Muscle layer of colon (tissue), 2 donors: ENCODE measurements around the gene KCNJ14.

Experiments
- H3K27ac ChIP-seq: one replicate; pipeline ENCODE4 v1.7.0; 2013; ENCODE audit warnings: low read depth, mild to moderate bottlenecking, low read length, moderate library complexity
- H3K27me3 ChIP-seq, 2 donors: one replicate each; pipeline ENCODE4 v1.7.0; 2013; ENCODE audit warnings: low read length in 2 of 2, mild to moderate bottlenecking in 2 of 2; ENCODE audit not compliant: insufficient read depth in 2 of 2, control insufficient read depth in 1 of 2
- H3K36me3 ChIP-seq: one replicate; pipeline ENCODE4 v1.7.0; 2013; ENCODE audit warnings: mild to moderate bottlenecking, low read length; ENCODE audit not compliant: insufficient read depth
- H3K4me1 ChIP-seq: one replicate; pipeline ENCODE4 v1.7.0; 2013; ENCODE audit warnings: mild to moderate bottlenecking, low read length; ENCODE audit not compliant: insufficient read depth
- H3K4me3 ChIP-seq, 2 donors: one replicate each; pipeline ENCODE4 v1.7.0; 2013; ENCODE audit warnings: low read length in 2 of 2, low read depth in 1 of 2, mild to moderate bottlenecking in 1 of 2, moderate library complexity in 1 of 2
- H3K9ac ChIP-seq: one replicate; pipeline ENCODE4 v1.7.0; 2013; ENCODE audit warnings: low read length
- H3K9me3 ChIP-seq: one replicate; pipeline ENCODE4 v1.7.0; 2013; ENCODE audit warnings: mild to moderate bottlenecking, low read length
- donor health status: abdominal sarcoma.
- donor health status: Adenocarcinoma of cecum.

Gene KCNJ14

DNA sequence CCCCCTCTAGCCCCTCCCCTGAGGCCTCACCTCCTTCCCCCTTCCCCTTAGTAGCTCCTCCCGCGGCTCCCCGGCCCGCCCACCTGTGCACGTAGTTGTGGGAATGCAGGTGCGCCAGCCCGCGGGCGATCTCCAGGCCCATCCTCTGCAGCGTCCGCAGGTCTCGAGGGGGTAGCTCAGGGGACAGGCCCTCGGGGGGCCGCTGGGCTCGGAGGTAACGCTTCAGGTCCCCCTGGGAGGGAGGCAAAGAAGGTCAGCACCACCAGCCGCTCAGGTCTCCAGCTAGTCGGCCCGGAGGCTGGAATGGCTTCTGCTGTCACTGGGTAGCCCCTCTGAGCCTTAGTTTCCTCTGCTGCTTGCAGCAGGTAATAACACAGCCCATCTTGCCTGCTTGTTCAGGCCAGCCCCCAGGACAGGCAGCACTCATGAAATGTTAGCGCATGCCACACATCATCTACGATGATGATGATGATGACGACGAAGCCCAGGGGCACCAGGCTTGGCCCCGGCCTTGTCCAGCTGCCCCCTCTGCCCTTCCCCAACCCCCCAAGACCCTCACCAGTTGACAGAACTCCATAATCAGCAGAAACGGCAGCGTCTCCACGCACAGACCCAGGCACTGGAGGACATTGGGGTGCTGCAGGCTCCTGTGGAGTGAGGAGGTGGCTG lies 47.1 kb downstream of the KCNJ14 start:
- Histone ChIP-seq H3K27ac (no peak overlapping the region), H3K36me3 (no peaks in the 10 kb centered on the region), H3K9ac (no peak overlapping the region), H3K4me1 (no peaks in the 10 kb centered on the region), H3K4me3 (no peak overlapping the region), H3K9me3 (no peaks in the 10 kb centered on the region), H3K27me3 (peaks cover 4 to 52% of the 10 kb centered on the region in 2 donors)

DNA sequence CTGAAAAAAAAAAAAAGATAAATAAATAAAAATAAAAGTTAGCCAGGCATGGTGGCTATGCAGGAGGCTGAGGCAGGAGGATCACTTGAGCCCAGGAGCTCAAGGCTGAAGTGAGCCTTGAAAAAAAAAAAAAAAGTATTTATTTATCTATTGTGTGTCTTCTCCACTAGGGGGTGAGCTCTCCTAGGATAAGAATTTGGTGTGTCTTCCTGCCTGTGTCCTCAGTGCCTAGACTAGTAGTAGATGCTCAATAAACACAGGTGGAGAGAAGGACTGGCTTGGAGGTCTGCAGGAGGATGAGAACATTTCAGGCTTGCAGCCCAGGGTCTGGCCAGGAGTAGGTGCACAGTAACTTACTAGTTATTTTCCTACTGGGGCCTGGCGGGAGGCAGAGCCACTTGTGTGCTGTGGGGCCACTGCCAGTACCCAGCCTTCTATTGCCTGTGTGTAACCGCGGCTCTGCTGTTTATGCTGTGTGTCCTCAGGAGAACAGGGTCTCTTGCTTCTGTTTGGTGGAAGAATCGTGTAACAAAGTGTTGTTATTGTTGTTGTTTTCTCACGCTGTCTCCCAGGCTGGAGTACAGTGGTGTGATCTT lies 50.9 kb downstream of the KCNJ14 start:
- Histone ChIP-seq H3K9me3 (no peaks in the 10 kb centered on the region), H3K4me3 (no peak overlapping the region), H3K9ac (no peak overlapping the region), H3K4me1 (peaks cover 7% of the 10 kb centered on the region), H3K27me3 (peaks cover 4 to 28% of the 10 kb centered on the region in 2 donors), H3K27ac (no peak overlapping the region), H3K36me3 (no peaks in the 10 kb centered on the region)

DNA sequence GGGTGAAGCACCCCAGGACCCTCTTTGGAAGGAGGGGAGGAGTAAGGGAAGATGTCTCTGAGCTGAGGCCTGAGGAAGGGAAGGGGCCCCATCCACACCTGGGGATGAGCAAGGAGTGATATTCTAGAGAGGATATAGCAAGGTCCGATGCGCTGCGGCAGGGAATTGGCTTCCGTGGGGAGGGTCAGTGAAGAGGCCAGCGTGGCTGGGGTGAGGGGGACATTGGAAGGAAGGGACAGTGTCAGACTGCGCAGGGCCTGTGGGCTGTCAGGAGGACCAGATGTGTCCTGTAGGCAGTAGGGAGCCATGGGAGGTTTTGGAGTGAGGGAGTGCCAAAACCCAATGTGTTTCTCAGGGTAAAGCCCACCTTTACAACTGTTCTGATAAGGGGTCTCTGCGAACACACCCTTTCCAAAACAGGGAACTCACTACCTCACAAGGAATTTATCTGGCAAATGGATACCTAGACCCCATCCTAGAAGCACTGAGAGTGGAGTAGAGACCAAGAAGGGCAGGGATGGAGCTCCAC lies 52.6 kb downstream of the KCNJ14 start:
- Histone ChIP-seq H3K4me1 (peaks cover 7% of the 10 kb centered on the region), H3K9ac (no peak overlapping the region), H3K9me3 (no peaks in the 10 kb centered on the region), H3K36me3 (no peaks in the 10 kb centered on the region), H3K27ac (no peak overlapping the region), H3K4me3 (no peak overlapping the region), H3K27me3 (peaks cover 11 to 31% of the 10 kb centered on the region in 2 donors)

DNA sequence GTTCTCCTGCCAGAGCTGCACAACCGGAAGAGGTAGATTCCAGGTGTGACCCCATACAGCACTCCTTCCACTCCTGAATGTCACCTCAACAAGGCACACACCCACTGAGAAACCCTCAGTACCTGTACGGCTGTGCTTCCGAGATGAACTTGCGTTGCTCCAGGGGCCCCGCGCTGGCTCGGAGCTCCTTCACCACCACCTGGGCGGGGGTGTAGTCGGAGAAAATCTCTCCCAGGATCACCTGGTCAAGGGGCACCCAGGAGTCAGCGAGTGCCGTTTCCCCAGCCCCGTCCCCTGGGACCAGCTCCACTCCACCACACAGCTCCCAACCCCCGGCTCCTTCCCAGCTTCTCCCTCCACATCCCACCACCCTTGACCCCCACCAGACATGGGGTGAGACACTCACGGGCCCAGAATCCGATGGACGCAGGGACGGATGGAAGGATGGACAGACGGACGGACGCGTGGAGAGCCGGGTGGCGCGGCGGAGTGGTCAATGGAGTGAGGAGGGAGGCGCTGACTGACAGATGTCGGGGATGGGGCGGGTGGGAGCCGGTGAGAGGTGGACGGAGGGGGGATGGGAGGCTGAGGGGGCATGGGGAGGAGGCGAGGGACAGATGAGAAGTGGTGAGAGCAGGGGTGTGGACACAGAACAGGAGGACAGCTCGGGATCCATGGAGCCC lies 53.5 kb downstream of the KCNJ14 start:
- no peak overlapping the region for H3K9ac ChIP-seq
- H3K27me3 ChIP-seq, result peaks cover 18 to 40% of the 10 kb centered on the region in 2 donors
- no peaks in the 10 kb centered on the region for H3K36me3 ChIP-seq
- H3K4me3 ChIP-seq, result no peak overlapping the region
- no peak overlapping the region for H3K27ac ChIP-seq
- H3K9me3 ChIP-seq, result no peaks in the 10 kb centered on the region
- H3K4me1 ChIP-seq, result peaks cover 7% of the 10 kb centered on the region

DNA sequence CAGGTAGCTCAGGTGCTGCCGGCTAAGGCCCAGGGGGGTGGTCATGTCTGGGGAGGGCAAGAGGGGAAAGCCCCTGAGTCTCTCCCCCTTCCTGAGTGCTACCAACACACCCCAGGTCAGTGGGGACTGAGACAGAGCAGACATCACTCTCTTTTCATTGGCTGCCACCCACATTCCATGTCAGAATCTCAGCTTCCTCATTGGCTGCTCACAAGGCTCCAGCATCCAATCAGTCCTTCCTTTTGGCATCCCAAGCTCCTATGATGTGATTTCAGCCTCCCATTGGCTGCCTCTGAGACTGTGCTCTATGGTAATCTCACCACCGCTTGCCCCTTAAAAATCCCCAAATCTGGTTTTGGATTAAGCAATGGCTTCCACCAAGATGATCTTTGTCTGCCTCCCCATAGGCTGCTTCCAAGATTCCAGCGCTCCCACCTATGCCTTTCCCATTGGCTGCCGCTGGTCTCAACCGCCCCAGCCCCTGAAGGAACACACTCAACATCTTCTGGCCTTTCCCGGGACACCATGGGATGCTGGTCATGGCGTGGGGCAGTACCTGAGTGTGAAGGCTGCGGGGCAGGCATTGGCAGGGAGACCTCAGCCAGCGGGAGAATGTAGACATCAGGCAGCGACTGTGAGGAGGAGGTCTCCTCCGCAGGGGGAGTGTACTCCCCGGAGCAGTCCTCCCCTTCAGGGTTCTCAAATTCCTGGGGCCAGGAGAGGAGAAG lies 54.3 kb downstream of the KCNJ14 start:
- no peak overlapping the region for H3K27ac ChIP-seq

DNA sequence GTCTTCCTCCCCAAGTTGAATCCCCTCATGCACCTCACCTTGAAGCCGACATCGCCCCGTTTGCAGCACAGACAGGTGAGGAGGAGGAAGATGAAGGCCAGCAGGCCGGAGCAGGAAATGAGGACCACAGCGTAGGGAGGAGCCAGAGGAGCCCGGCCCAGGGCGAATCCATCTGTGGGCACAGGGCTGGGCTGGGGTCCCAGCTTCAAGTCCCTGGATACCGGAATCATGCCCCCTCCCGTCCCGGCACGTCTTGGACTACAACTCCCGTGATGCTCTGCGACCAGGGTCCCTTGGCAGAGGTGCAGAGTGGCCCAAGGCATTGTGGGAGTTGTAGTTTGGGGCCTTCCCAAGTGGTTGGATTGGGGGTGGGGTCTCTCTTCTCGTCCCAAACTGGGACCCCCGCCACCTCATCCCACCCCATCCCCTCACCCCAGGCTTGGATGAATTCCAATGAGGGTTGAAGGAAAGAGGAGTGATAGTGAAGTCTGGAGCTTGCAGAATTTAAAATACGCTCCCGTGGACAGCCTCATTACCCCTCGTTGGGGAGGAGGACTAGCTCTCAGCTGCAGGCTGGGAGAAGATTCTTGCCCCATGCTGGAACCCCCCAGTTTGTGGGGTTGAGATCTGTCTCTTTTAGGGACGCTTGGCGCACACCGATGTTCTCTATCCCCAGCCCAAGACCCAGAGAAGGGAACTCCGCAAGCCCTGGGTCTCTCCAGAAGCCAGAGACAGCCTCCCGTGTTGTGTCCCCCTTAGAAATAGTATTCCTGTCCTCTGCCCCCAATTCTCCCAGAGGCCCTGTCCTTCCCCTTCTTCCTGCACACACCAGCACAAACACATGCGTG lies 55.3 kb downstream of the KCNJ14 start:
- Histone ChIP-seq H3K4me3 (no peak overlapping the region), H3K9me3 (no peaks in the 10 kb centered on the region), H3K27me3 (peaks cover 18 to 42% of the 10 kb centered on the region in 2 donors), H3K4me1 (peaks cover 10% of the 10 kb centered on the region), H3K36me3 (no peaks in the 10 kb centered on the region), H3K9ac (no peak overlapping the region), H3K27ac (no peak overlapping the region)

More for the DNA sequence above, 54.3 kb downstream of the KCNJ14 start:
- H3K9ac ChIP-seq, result no peak overlapping the region
- no peak overlapping the region for H3K4me3 ChIP-seq
- H3K4me1 ChIP-seq, result peaks cover 10% of the 10 kb centered on the region
- peaks cover 18 to 42% of the 10 kb centered on the region in 2 donors for H3K27me3 ChIP-seq
- no peaks in the 10 kb centered on the region for H3K36me3 ChIP-seq
- no peaks in the 10 kb centered on the region for H3K9me3 ChIP-seq

DNA sequence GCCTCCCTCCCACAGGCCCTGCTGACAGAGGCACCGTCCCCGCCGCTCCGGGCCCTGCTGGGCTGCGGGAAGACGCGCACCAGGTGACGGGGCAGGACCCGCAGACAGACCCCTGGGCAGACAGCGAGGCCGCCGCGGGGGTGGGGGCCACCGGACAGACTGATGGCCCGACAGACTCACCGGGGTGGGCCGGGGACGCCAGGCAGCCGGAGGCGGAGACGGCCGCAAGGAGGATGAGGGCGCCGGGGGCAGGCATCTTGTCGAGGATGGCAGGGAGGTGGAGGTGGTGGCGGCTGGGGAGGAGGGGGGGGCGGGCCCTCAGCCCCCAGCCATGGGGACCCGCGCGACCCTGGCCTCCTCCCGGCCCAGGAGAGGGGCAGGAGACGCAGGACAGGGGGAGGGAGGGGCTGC lies 56.0 kb downstream of the KCNJ14 start:
- Histone ChIP-seq H3K36me3 (no peaks in the 10 kb centered on the region), H3K9ac (no peak overlapping the region), H3K4me1 (peaks cover 10% of the 10 kb centered on the region), H3K4me3 (no peak overlapping the region), H3K9me3 (no peaks in the 10 kb centered on the region), H3K27me3 (peaks cover 18 to 42% of the 10 kb centered on the region in 2 donors), H3K27ac (no peak overlapping the region)

DNA sequence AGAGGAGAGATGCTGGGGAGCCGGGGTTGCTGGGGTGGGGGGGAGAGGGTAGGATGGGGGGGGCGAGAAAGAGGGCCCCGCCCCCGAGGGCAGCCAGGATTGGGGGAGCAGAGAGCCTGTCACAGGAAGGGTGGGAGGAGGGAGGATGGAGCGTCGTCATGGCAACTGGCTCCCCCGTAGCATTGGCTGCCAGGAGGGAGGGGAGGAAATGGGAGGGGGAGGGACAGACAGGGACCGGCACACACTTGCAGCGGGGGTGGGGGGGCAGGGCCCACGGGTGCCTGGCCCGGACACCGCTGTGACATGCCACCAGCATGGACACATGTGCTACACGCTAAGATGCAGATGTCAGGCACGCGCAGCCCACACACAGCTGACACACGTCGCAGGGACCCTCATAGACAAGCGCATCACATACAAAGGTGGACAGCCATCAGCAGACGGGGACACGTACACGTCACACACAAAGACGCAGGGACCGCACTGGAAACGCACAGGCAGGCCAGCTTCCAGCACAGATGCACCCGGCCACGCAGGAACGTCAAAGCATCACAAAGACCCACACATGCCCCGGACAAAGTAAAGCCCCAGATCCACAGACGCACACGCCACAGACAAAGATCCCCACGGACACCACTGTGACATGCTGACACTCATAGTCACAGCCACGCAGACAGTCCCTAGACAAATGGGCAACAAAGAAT lies 56.6 kb downstream of the KCNJ14 start, which contains the start of gene LMTK3:
LMTK3 (minus strand) TSS at position 36 of the 704 bp plus-strand sequence. CDS start 259 bp downstream, outside the sequence.
- H3K9ac ChIP-seq, result no peak within 1 kb of the TSS
- peaks cover 10% of the 10 kb centered on the region for H3K4me1 ChIP-seq
- no peak within 1 kb of the TSS for H3K27ac ChIP-seq
- H3K36me3 ChIP-seq, result no peaks in the 10 kb centered on the region
- H3K9me3 ChIP-seq, result no peaks in the 10 kb centered on the region
- H3K27me3 ChIP-seq, result peaks cover 18 to 42% of the 10 kb centered on the region in 2 donors
- no peak within 1 kb of the TSS for H3K4me3 ChIP-seq

DNA sequence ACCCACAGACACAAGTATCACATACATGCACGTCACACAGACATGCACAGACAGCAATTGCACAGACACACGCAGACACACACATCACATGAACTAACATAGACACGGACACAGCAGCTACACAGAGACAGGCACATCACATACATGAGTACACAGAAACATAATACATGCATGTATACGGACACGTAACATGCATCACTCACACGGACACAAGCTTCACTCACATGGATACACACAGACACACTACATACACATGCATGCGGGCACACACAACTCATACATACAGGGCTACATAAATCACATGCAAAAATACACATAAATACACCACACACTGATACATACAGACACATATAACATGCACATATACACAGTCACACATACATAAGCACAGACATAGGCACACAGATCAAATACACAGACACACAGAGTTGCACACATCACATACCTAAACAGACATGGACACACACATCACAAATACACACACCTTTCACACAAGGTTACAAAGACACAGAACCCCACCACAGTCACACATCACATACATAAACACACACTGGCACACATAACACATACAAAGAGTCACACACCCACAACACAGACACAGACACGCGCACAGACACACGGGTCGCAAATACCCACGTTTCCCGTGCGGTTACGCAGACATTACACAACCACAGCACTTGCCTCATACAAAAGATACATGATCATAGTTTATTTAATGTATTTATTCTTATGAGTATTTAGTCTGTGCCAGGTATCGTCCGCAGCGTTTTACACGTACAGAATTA lies 57.3 kb downstream of the KCNJ14 start:
- no peaks in the 10 kb centered on the region for H3K36me3 ChIP-seq
- H3K4me3 ChIP-seq, result no peak overlapping the region
- H3K27ac ChIP-seq, result no peak overlapping the region
- no peaks in the 10 kb centered on the region for H3K9me3 ChIP-seq
- no peak overlapping the region for H3K9ac ChIP-seq
- peaks cover 18 to 42% of the 10 kb centered on the region in 2 donors for H3K27me3 ChIP-seq
- H3K4me1 ChIP-seq, result peaks cover 10% of the 10 kb centered on the region
